ENCODE data around the gene NPM3. TPM values are rescaled to one million over a fixed set of nuclear protein-coding genes. Genes with fewer than 3 reads are reported as not detected.

Gene NPM3
- total RNA-seq, 1 donor from 2014 or later = 28.7 TPM

DNA sequence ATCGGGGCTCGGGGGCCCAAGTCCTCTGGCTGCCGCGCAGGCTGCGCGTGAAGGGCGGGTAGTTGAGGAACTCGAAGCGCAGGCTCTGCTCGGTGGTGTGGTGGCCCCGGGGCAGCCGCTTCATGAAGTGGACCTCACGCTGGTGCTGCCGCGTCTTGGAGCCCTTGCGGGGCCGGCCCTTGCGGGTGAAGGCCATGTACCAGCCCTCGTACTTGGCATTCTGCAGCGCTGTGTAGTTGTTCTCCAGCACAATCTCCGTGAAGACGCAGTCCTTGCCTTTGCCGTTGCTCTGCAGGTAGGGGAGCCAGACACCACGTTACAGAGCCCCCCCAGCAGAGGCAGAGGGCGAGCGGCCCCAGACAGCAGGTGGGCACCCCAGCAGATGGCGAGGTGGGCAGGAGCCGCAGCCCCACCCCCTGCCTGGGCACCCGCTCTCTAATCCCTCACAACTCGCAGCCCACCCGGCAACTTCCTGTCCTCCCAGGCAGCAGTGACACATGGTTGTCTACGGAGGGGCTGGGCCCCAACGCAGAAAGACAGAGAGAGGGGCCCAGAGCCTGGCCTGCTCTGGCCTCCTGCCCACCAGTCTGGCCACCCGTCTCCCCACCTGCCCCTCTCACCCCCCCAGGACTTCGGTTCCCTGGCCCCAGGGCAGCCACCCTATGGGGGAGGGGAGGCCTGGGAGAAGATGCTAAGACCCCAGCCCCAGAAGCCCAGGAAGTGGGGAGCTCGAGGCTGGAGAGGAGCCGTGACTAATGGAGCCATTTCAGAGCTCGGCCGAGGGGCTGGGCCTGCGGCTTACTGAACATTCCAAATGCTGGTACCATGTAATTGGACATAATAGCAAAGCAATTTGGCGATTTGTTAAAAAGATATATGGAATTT, 12.7 kb downstream of the NPM3 start:
- H3K9me3 ChIP-seq = no peaks in the 10 kb centered on the region
- no peak for DNase-seq (ENCODE audit: low spot score in 2 of 2)
- intact Hi-C loops (cut with DNase I) = no loop called here
- H3K4me1 ChIP-seq = peaks cover 6 to 9% of the 10 kb centered on the region in 2 donors
- TF ChIP-seq, protein P1, sequence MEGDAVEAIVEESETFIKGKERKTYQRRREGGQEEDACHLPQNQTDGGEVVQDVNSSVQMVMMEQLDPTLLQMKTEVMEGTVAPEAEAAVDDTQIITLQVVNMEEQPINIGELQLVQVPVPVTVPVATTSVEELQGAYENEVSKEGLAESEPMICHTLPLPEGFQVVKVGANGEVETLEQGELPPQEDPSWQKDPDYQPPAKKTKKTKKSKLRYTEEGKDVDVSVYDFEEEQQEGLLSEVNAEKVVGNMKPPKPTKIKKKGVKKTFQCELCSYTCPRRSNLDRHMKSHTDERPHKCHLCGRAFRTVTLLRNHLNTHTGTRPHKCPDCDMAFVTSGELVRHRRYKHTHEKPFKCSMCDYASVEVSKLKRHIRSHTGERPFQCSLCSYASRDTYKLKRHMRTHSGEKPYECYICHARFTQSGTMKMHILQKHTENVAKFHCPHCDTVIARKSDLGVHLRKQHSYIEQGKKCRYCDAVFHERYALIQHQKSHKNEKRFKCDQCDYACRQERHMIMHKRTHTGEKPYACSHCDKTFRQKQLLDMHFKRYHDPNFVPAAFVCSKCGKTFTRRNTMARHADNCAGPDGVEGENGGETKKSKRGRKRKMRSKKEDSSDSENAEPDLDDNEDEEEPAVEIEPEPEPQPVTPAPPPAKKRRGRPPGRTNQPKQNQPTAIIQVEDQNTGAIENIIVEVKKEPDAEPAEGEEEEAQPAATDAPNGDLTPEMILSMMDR (IDR thresholded peaks at IDR 0.05) = no peak
- no peaks in the 10 kb centered on the region for H3K36me3 ChIP-seq
- peaks cover 21% of the 10 kb centered on the region for H3K27me3 ChIP-seq
- H3K27ac ChIP-seq = no peak overlapping the region
- H3K4me3 ChIP-seq = no peak overlapping the region

DNA sequence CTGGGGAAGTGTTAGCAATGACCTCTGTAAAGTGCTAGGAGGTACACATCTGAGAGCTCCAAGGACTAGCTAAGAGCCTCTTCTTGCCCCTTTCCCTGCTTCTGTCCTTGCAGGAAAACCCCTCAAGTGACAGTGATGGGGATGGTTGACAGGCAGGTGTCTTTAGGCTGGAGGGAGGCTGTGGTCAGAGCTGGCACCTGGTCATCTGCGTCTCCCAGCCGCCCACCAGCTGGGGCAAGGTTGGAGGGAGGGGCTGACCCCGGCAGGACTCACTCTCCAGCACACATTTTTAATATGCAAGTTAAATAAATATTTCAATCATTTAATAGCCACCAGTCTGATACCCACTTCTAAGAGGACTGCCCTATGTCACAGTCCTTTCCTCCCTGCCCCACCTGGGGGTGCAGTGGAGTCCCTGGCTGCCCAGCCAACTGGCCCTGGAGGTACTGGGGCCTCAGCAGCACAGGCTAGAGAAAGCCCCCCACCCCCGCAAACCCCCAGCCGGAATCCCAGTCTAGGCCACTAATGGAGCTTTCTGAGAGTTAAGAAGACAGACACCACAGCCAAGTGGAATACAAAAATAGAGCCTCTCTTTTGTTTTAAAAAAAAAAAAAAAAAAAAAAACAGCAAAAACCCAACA, 13.6 kb downstream of the NPM3 start:
- Histone ChIP-seq H3K27me3 (peaks cover 14% of the 10 kb centered on the region), H3K4me1 (peaks cover 0 to 2% of the 10 kb centered on the region in 2 donors), H3K4me3 (no peak overlapping the region), H3K27ac (no peak overlapping the region), H3K36me3 (no peaks in the 10 kb centered on the region), H3K9me3 (no peaks in the 10 kb centered on the region)
- intact Hi-C loops (cut with DNase I) = no loop called here
- DNase-seq (ENCODE audit: low spot score in 2 of 2) = no peak
- TF ChIP-seq, protein P1 (IDR thresholded peaks at IDR 0.05) = no peak

DNA sequence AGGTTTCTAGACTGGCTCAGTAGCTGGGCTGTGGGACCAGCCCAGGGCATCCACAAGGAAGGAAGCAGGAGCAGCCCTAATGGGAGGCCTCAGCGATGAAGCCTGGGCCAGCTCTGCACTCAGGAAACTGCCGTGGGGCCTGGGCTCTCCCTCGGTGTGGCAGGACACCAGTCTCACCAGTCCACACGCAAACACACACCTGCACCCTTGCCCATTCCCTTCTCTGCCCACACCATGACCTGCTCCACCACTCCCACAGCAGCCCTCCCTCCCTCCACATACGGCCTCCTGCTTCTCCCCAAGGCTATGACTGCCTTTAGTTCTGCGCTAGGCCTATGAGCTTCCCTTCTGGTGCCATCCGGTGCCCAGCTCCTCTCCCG, 14.5 kb downstream of the NPM3 start:
- intact Hi-C loops (cut with DNase I) = no loop called here
- peaks cover 6% of the 10 kb centered on the region for H3K27me3 ChIP-seq
- H3K4me1 ChIP-seq = peaks cover 0 to 2% of the 10 kb centered on the region in 2 donors
- H3K4me3 ChIP-seq = no peak overlapping the region
- no peaks in the 10 kb centered on the region for H3K36me3 ChIP-seq
- H3K9me3 ChIP-seq = no peaks in the 10 kb centered on the region
- no peak for DNase-seq (ENCODE audit: low spot score in 2 of 2)
- TF ChIP-seq, protein P1 (IDR thresholded peaks at IDR 0.05) = no peak
- no peak overlapping the region for H3K27ac ChIP-seq

DNA sequence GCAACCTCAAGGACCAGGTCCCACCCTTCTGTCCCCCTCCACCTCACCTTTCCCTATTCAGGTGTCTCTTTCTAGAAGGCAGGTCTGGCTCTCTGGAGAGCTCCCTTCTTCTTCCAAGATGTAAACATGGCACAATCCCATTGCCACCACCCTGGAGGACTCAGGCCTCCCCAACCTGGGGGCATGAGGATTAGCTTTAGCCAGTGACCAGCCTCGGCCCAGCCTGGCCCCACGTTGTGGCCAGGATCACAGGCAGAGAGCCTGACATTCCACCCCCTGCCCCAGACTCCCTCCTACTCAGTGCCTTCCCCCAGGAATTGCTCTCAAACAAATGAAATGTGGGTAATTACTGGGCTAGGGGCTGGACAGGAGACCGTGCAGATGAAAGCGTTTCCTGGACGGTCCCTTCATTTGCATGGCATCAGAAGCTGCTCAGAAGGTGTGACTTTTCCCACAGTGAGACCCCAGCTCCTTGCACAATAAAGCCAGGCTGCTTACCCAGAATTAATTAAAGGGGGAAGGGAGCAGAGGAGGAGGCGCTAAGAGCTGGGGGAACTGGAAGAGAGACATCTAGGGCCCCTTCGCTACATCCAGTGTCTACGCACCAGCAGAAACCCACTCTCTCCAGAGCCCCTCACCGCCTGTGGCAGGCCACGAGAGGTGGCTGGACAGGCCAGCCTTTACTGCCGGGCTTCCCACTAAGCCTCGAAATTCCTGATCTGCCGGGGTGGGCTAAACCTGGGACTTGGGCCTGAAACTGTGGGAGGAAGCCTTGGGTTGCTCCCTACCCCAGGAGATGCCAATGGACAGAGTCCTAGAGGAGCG, 15.1 kb downstream of the NPM3 start:
- intact Hi-C loops (cut with DNase I) = no loop called here
- TF ChIP-seq, protein P1 (IDR thresholded peaks at IDR 0.05) = no peak
- H3K36me3 ChIP-seq = no peaks in the 10 kb centered on the region
- H3K4me3 ChIP-seq = no peak overlapping the region
- no peak for DNase-seq (ENCODE audit: low spot score in 2 of 2)
- no peaks in the 10 kb centered on the region for H3K4me1 ChIP-seq
- H3K27ac ChIP-seq = no peak overlapping the region
- H3K9me3 ChIP-seq = no peaks in the 10 kb centered on the region
- peaks cover 2% of the 10 kb centered on the region for H3K27me3 ChIP-seq

DNA sequence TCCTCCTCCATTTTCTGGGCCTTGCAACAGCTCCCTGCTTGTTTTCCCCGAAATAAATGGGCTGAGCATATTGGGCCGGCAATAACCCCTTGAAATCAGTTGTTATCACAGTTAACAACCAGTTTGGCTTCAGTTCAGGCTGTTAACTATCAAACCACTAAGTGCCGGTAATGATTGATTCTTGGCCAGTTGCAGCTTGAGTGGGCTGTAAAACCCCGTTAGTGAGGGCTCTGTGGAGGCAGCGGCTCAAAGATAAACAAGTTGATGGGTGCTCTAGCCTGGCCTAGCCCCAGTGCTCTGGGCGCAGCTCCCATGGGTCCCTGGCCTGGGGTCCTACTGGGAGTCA, 15.7 kb downstream of the NPM3 start:
- Histone ChIP-seq H3K4me3 (no peak overlapping the region), H3K36me3 (no peaks in the 10 kb centered on the region), H3K27me3 (no peaks in the 10 kb centered on the region), H3K9me3 (no peaks in the 10 kb centered on the region), H3K27ac (no peak overlapping the region), H3K4me1 (no peaks in the 10 kb centered on the region)
- DNase-seq (ENCODE audit: low spot score in 2 of 2) = no peak
- TF ChIP-seq, protein P1 (IDR thresholded peaks at IDR 0.05) = no peak
- intact Hi-C loops (cut with DNase I) = no loop called here

Measured in ascending aorta (tissue), 2 donors.